GM19035 (cell line): ENCODE measurements around the gene NMBR.
"Not testable (repeated sequence)": the region's sequence is repeated elsewhere in the genome, so short reads cannot be mapped to it uniquely, and the experiment has no call there.

Experiments used
- ATAC-seq: cut with Tn5 transposase; IDR thresholded peaks from one replicate; pipeline ENCODE4 v1.9.1; 2021; ENCODE audit not compliant: unreplicated experiment

The NMBR gene

DNA sequence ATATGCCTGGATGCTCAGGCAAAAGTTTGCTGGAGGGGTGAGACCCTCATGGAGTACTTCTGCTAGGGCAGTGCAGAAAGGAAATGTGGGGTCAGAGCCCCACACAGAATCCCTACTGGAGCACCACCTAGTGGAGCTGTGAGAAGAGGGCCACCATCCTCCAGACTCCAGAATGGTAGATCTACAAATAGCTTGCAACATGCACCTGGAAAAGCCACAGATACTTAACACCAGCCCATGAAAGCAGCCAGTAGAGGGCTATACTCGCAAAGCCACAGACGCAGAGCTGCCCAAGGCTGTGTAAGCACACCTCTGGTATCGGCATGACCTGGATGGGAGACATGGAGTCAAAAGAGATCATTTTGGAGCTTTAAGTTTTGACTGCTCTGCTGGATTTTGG is 74.9 kb downstream of the NMBR start:
- no peak for ATAC-seq

DNA sequence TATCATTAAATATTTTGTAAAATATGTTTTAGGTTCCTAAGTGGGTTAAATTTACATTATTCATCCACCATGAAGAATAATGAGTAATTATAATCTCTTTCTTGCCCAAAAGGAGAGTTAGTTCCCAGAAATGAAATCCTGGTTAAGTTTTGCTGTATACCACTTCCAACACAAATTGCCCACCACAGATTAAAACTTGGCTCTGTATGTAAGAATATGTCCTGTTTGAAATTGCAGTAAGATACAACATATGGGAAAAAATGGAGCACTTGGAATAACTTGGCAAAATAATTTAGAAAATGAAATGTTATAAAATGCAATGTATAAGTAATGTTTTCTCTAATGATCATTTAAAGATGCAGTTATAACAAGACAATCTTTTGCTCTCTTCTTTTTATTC is 78.5 kb downstream of the NMBR start:
- no peak for ATAC-seq

DNA sequence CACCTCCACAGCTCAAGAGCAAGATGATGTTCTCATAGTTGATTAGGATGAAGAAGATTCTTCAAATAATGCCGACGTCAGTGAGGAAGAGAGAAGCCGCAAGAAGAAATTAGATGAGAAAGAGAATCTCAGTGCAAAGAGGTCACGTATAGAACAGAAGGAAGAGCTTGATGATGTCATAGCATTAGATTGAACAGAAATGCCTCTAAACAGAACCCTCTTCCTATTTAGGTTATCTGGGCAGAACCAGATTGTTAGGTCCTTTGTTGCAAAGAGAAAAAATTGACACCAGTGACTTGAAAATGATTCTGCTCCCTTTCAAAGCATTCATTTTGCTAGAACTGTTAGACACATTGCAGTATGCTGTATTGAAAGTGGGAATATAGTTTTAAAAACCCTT is 84.1 kb downstream of the NMBR start:
- not testable (repeated sequence) for ATAC-seq

DNA sequence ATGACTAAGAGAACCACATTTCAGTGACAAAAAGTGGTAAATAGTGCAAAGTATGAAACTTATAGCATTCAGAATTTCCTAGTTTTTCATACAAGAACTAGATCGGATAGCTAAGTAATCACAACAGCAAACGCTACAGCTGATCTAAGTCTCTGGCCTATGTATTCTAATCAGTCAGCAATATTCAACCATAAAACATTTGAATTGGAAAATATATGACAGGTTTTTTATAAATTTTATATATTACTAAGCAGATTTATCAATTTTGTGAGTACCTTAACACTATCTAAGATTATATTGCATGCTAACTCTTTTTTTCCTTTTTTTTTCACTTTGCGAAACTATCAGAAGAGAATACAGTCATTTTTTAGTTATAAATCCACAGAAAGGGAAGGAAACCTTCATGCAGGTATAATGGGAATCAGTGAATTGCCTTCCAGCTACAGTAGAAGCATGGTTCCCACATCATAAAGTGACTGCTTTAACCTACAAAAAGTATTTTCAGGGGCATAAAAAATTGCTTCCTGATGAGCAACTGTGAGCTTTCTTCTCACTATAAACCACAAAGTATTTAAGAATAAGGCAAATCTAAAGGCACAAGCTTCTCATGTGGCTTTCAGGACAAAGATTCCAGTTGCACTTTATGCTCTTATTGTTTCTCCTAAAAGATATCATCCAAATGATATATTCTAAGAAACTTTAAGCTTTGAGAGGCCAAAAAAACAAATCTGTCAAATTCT is 88.2 kb downstream of the NMBR start:
- ATAC-seq, result no peak

DNA sequence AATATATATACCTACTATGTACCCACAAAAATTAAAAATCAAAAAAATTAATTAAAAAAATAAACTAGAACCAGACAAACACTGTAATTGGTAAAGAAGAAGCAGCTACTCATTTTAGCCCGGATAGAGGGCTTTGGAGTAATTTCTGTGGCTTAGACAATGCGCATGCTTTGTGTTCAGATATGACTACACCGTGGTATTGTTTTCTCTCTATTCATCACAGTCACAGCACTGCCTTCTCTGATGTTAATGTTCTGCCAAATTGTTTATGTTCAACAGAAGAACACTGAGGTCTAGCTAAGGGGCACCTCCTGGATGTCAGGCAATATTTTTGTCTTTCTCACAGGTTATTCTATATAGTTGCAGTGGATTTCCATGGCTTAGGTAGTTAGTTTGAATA is 91.7 kb downstream of the NMBR start:
- ATAC-seq, result no peak

DNA sequence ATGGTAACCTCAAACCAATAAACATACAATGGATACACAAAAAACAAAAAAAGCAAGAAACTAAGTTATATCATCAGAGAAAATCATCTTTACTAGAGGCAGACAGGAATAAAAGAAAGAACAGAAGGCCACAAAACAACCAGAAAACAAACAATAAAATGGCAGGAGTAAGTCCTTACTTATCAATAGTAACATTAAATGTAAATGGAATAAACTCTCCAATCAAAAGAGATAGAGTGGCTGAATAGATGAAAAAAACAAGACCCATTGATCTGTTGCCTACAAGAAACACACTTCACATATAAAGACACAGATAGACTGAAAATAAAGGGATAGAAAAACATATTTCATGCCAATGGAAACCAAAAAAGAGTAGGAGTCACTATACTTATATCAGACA is 95.5 kb downstream of the NMBR start:
- no peak for ATAC-seq

DNA sequence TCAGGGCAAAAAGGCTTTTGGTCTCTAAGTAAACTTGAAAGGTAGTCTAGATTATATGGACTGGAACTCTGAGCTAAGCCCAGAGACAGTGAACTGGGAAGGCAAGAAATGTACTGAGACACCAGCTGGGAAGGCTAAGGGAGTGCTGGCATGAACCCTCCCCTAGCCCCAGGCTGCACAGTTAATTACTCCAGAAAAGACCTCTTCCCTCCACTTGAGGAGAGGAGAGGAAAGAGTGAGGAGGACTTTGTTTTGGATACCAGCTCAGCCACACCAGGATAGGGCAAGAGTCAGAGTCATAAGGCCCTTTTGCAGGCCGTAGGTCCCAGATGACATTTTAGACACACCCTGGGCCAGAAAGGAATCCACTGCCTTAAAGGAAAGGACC is 98.3 kb downstream of the NMBR start:
- no peak for ATAC-seq

DNA sequence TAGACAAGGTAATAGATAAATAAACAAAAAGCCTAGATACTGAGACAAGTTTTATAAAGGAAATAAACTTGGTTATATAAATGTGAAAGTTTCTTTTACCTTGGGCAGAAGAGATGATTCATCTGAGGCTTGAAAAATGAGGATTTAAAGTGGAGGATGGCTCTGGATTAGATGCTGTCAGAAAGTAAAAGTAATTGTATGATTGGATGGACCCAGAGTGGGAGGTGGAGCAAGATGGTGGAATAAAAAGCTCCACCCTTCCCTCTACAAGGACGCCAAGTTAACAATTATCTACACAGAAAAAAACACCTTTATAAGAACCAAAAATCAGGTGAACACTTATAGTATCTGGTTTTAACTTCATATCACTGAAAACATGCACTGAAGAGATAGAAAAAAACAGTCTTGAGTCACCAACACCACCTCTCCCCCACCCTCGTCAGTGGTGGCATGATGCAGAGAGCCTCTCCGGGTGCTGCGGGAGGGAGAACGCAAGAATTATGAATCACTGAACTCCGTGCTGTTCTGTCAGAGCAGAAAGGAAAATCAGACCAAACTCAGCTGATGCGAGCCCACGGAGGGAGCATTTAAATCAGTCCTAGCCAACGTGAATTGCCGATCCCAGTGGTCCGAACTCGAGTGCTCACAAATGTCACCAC is 98.9 kb downstream of the NMBR start:
- ATAC-seq, result no peak

DNA sequence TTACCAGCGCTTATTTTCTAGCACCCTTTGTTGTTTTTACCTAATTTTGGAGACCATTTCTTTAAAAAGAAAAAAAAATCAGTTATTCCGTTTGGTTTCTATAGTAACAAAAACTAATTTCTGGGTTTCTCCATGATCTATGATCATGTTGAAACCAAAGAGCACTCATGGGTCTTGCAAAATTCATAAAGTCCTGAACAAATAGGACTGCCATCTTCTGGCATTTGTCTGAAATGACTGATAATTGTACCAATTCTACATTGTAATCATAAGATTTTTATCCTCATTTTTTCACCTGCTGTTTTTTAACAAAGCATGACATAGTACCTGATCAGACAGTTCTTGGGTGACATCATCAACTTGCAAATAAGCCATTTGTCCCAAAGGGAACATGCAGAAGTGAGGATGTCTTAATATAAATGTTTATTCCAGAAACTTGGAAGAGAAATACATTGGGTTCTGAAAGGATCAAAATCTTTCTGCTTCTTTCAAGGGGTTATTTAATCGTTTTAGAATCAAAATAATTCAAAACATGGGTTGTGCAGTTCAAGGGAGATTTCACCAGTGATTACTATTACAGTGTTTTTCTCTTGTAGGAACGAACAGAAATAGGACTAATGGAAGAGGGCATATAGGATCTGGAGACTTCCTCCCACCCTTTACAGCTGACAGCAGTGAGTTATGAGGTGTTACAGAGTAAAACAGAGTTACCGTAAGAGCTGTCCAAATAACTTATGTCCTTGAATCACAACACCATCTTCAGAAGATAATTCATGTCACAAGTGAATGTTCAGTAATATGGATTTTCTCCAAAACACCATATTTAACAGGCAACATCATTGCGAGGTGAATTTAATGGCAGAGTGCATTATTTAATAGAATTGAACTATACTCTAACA is 101.3 kb downstream of the NMBR start:
- ATAC-seq, result no peak

DNA sequence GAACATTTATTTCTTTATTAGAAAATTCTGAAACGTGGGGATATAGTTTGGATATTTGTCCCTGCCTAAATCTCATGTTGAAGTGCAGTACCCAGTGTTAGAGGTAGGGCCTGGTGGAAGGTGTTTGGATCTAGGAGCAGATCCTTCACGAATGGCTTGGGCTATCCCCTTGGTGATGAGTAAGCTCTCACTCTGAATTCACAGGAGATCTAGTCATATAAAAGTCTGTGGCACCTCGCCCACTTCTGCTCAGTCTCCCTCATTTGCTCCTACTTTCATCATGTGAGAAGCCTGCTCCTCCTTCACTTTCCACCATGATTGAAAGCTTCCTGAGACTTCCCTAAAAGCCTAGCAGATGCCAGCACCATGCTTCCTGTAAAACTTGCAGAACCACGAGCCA is 111.0 kb downstream of the NMBR start:
- ATAC-seq, result no peak

DNA sequence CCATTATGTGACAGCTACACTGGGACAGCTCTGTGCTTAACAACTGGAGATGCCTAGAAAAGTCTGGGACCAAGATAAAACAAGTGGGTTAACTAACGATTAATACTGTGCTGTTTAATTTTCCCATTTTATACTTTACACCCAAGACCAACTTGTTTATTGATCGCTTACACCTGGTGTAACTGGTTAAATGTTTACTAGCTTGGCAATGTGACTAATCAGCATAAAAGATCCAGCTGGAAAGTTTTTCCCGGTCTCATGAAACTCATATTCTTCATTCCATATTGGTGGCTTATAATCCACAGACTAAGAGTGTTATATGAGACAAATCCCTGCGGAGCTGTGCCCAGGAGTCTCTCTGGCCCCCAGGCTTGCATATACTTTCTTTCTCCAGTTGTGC is 115.9 kb downstream of the NMBR start:
- ATAC-seq, result no peak

DNA sequence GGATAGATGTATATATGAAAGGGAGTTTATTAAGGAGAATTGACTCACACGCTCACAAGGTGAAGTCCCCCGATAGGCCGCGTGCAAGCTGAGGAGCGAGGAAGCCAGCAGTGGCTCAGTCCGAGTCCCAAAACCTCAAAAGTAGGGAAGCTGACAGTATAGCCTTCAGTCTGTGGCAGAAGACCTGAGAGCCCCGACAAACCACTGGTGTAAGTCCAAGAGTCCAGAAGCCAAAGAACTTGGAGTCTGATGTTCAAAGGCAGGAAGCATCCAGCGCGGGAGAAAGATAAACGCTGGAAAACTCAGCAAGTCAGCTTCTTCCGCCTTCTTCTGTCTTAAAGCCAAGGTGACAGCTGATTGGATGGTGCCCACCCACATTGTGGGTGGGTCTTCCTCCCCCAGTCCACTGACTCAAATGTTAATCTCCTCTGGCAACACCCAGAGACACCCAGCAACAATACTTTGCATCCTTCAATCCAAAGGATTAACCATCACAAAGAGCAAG is 116.8 kb downstream of the NMBR start:
- ATAC-seq, result no peak

DNA sequence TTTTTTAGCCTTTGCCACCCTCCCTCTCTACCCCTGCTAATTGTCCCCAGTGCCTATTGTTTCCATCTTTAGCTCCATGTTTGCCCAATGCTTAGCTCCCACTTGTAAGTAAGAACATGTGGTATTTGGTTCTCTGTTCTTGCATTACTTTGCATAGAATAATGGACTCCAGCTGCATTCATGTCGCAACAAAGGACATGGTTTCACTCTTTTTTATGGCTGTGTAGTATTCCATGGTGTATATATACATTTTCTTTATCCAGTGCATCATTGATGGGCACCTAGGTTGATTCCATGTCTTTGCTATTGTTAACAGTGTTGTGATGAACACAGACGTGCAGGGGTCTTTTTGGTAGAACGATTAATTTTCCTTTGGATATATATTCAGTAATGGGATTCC is 118.4 kb downstream of the NMBR start:
- ATAC-seq, result no peak

DNA sequence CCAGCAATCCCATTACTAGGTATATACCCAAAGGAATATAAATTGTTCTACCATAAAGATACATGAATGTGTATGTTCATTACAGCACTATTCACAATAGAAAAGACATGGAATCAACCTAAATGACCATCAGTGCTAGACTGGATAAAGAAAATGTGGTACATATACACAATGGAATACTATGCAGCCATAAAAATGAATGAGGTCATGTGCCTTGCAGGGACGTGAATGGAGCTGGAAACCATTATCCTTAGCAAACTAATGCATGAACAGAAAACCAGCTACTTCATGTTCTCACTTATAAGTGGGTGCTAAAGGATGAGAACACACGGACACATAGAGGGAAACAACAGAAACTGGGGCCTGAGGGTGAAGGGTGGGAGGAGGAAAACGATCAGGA is 119.1 kb downstream of the NMBR start:
- not testable (repeated sequence) for ATAC-seq

DNA sequence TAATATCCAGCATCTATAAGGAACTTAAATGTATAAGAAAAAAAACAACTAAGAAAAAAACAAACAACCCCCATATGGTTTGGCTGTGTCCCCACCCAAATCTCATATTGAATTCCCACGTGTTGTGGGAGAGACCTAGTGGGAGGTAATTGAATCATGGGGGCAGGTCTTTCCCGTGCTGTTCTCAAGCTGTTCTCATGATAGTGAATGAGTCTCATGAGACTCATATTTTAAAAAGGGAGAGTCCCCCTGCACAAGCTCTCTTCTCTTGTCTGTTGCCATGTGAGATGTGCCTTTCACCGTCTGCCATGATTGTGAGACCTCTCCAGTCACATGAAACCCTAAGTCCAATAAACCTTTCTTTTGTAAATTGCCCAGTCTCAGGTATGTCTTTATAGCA is 119.8 kb downstream of the NMBR start:
- no peak for ATAC-seq

DNA sequence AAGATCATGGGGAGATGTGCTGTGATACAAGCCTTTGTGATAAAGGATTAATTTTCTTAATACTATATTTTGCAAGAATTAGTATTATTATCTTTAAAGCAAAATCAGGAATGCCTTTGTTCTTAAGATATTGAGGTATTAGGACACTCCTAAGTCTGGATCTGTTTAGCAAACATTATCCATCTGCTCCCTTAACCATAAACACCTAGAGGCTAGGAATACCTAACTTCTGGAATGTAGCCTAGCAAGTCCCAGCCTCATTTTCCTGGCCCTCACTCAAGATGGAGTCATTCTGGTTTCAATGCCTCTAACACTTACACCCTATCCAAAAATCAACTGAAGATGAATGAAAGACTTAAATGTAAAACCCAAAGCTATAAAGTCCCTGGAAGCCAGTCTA is 120.5 kb downstream of the NMBR start:
- no peak for ATAC-seq
